ENCODE data around the gene SPATA46. TPM values are rescaled to one million over a fixed set of nuclear protein-coding genes. Genes with fewer than 3 reads are reported as not detected.

The SPATA46 gene
- total RNA-seq, 1 experiment from 2014 or later: not detected

GRCh38 chr1:162398999-162399580, 22.4 kb upstream of the SPATA46 start:
- DNase-seq (ENCODE audit: low read depth, low spot score) (no peak), ATAC-seq (no peak)
- ChIA-PET RAD21 (ENCODE audit: low non-redundant PET in 1 of 2, low total read pairs in 2 of 2, uncharacterized antibody in 2 of 2, unreplicated experiment in 2 of 2) (no interaction called here), POLR2A (no interaction called here), CTCF (no interaction called here)
- intact Hi-C loops (cut with micrococcal nuclease): loop anchor here (10.0 kb wide), 1 partner anchor 154 kb away; no protein-coding TSS in a partner anchor
- Histone ChIP-seq H3K4me2 (ENCODE audit: low read length) (no peak overlapping the region), H3K9me2 (ENCODE audit: insufficient read depth) (no peaks in the 10 kb centered on the region), H3K4me1 (ENCODE audit: control insufficient read depth in 1 of 2, insufficient read depth in 2 of 2, low read length in 2 of 2) (no peaks in the 10 kb centered on the region), H3K9me3 (ENCODE audit: control insufficient read depth in 1 of 2, insufficient read depth in 1 of 2, low read depth in 1 of 2, low read length in 2 of 2) (no peaks in the 10 kb centered on the region), H3K36me3 (ENCODE audit: control insufficient read depth in 1 of 2, insufficient read depth in 2 of 2, low read length in 2 of 2) (no peaks in the 10 kb centered on the region), H3K79me2 (ENCODE audit: insufficient read depth, low read length) (no peaks in the 10 kb centered on the region), H3K27ac (ENCODE audit: low read depth, low read length) (no peak overlapping the region), H4K20me1 (ENCODE audit: insufficient read depth) (no peaks in the 10 kb centered on the region), H3K4me3 (replicated peaks in 1 of 2; ENCODE audit: low read depth in 1 of 2, low read length in 2 of 2) (no peak overlapping the region), H3K9ac (ENCODE audit: low read length) (no peak overlapping the region), H2AFZ (ENCODE audit: low read depth, low read length, poor library complexity, severe bottlenecking) (no peak overlapping the region), H3K27me3 (ENCODE audit: insufficient read depth, low read length) (no peaks in the 10 kb centered on the region)
- TF ChIP-seq POLR2AphosphoS5 (IDR thresholded peaks at IDR 0.05; ENCODE audit: low read depth, low read length): no peak
- TF ChIP-seq ZBTB33 (IDR thresholded peaks at IDR 0.05; ENCODE audit: extremely low read depth, insufficient replicate concordance, low read length): no peak
- no peak for TF ChIP-seq ATF3 (IDR thresholded peaks at IDR 0.05)
- TF ChIP-seq ZFX (IDR thresholded peaks at IDR 0.05): no peak
- BruUV-seq (replicated peaks): no TSS peak

- POLR2A ChIA-PET: no interaction called here
- Histone ChIP-seq H3K4me3 (replicated peaks in 1 of 2; ENCODE audit: low read depth in 1 of 2, low read length in 2 of 2) (no peak overlapping the region), H3K9ac (ENCODE audit: low read length) (no peak overlapping the region), H3K9me3 (ENCODE audit: control insufficient read depth in 1 of 2, insufficient read depth in 1 of 2, low read depth in 1 of 2, low read length in 2 of 2) (no peaks in the 10 kb centered on the region), H4K20me1 (ENCODE audit: insufficient read depth) (no peaks in the 10 kb centered on the region), H3K4me2 (ENCODE audit: low read length) (no peak overlapping the region), H3K4me1 (ENCODE audit: control insufficient read depth in 1 of 2, insufficient read depth in 2 of 2, low read length in 2 of 2) (no peaks in the 10 kb centered on the region), H2AFZ (ENCODE audit: low read depth, low read length, poor library complexity, severe bottlenecking) (no peak overlapping the region), H3K9me2 (ENCODE audit: insufficient read depth) (no peaks in the 10 kb centered on the region), H3K36me3 (ENCODE audit: control insufficient read depth in 1 of 2, insufficient read depth in 2 of 2, low read length in 2 of 2) (no peaks in the 10 kb centered on the region), H3K79me2 (ENCODE audit: insufficient read depth, low read length) (no peaks in the 10 kb centered on the region), H3K27ac (ENCODE audit: low read depth, low read length) (no peak overlapping the region), H3K27me3 (ENCODE audit: insufficient read depth, low read length) (no peaks in the 10 kb centered on the region)
- no TSS peak for BruUV-seq (replicated peaks)
- CTCF ChIA-PET: no interaction called here
- DNase-seq (ENCODE audit: low read depth, low spot score) (no peak), ATAC-seq (no peak)
- intact Hi-C loops (cut with micrococcal nuclease): loop anchor here (10.0 kb wide), 1 partner anchor 153 kb away; no protein-coding TSS in a partner anchor
- RAD21 ChIA-PET (ENCODE audit: low non-redundant PET in 1 of 2, low total read pairs in 2 of 2, uncharacterized antibody in 2 of 2, unreplicated experiment in 2 of 2): no interaction called here
- TF ChIP-seq SP1 (IDR thresholded peaks at IDR 0.05; ENCODE audit: low read depth) (no peak), ZNF274 (IDR thresholded peaks at IDR 0.05; ENCODE audit: low read depth, low read length) (no peak), EZH2phosphoT487 (IDR thresholded peaks at IDR 0.05; ENCODE audit: borderline replicate concordance) (no peak), MAX (IDR thresholded peaks at IDR 0.05) (no peak), ATF3 (IDR thresholded peaks at IDR 0.05) (no peak), ELF1 (IDR thresholded peaks at IDR 0.05; ENCODE audit: borderline replicate concordance, low read depth) (no peak), FOSL1 (IDR thresholded peaks at IDR 0.05; ENCODE audit: low read depth) (no peak), REST (IDR thresholded peaks at IDR 0.05; ENCODE audit: low read depth) (no peak), POLR2A (IDR thresholded peaks at IDR 0.05; ENCODE audit: borderline replicate concordance, extremely low read depth, insufficient read depth, insufficient read length) (no peak), ZFX (IDR thresholded peaks at IDR 0.05) (no peak), SRF (IDR thresholded peaks at IDR 0.05; ENCODE audit: low read depth) (no peak), JUND (IDR thresholded peaks at IDR 0.05) (no peak), POLR2AphosphoS5 (IDR thresholded peaks at IDR 0.05; ENCODE audit: low read depth, low read length) (no peak)
Measured at GRCh38 chr1:162397943-162398560, 21.4 kb upstream of the SPATA46 start.

All from HCT116 (cell line).